Calu3 (cell line): Measurements from ENCODE around the gene SPINT3. TPM values are rescaled to one million over a fixed set of nuclear protein-coding genes. Genes with fewer than 3 reads are reported as not detected.

Experiments
- BruUV-seq: library from RNA; stranded (reverse); fragments of 400-500 nt; replicated peaks from 2 replicates; lab custom pipeline; 2021; lab: Mats Ljungman, UMichigan
- CTCF ChIA-PET: fragments of 300-600 bp; sonication (Branson Sonifier 250); formaldehyde crosslinking; loops from one replicate; lab custom pipeline; 2022; ENCODE audit warnings: antibody characterized with exemption; lab: Charles Lee
- DNase-seq: peaks from one replicate; pipeline ENCODE4 v3.0.0; 2022
- H3K27ac Mint-ChIP-seq: one replicate; pipeline ENCODE4 v1.8.0; 2022; ENCODE audit warnings: mixed read lengths; ENCODE audit not compliant: unreplicated experiment
- H3K27me3 Mint-ChIP-seq: one replicate; pipeline ENCODE4 v1.8.0; 2022; ENCODE audit warnings: mixed read lengths; ENCODE audit not compliant: unreplicated experiment
- H3K36me3 Mint-ChIP-seq: one replicate; pipeline ENCODE4 v1.8.0; 2022; ENCODE audit warnings: mild to moderate bottlenecking, moderate library complexity, mixed read lengths; ENCODE audit not compliant: insufficient read depth, unreplicated experiment
- H3K4me1 Mint-ChIP-seq: one replicate; pipeline ENCODE4 v1.8.0; 2022; ENCODE audit warnings: mild to moderate bottlenecking, low read depth, mixed read lengths; ENCODE audit not compliant: unreplicated experiment
- H3K4me3 Mint-ChIP-seq: one replicate; pipeline ENCODE4 v1.8.0; 2022; ENCODE audit warnings: mild to moderate bottlenecking, low read depth, moderate library complexity, mixed read lengths; ENCODE audit not compliant: unreplicated experiment
- H3K9me3 Mint-ChIP-seq: one replicate; pipeline ENCODE4 v1.8.0; 2022; ENCODE audit warnings: low read depth, mixed read lengths; ENCODE audit not compliant: unreplicated experiment
- CTCF ChIP-seq: fragments of 200-600 bp; IDR thresholded peaks from one replicate; pipeline ENCODE4 v1.8.0; 2022; ENCODE audit warnings: antibody characterized with exemption; ENCODE audit not compliant: unreplicated experiment
- intact Hi-C: fragments of 100-400 bp; cut with micrococcal nuclease; formaldehyde crosslinking; loops from one replicate; pipeline ENCODE4 v1.10.0; 2022; ENCODE audit not compliant: unreplicated experiment
- total RNA-seq: library from RNA; stranded (reverse); gene quantifications from 2 replicates; pipeline ENCODE4 v1.2.3, GENCODE V29; 2022

SPINT3 gene
- total RNA-seq, 1 experiment from 2014 or later: not detected

- H3K27me3 Mint-ChIP-seq: no peaks in the 10 kb centered on the region
- H3K36me3 Mint-ChIP-seq: peaks cover 4% of the 10 kb centered on the region
- H3K27ac Mint-ChIP-seq: no peak overlapping the region
- no peak for TF ChIP-seq CTCF
- no TSS peak for BruUV-seq
- CTCF ChIA-PET: interaction anchor here (0.7 to 1.4 kb wide), 2 partner anchors 9 to 187 kb away, joined by 4 to 5 read pairs; no protein-coding TSS in a partner anchor
- H3K4me3 Mint-ChIP-seq: no peak overlapping the region
- peaks cover 5% of the 10 kb centered on the region for H3K9me3 Mint-ChIP-seq
- intact Hi-C loops: no loop called here
- peaks cover 46% of the 10 kb centered on the region for H3K4me1 Mint-ChIP-seq
- no peak for DNase-seq
Measured at GRCh38 chr20:45509091-45509490, 6.3 kb downstream of the SPINT3 start.

- intact Hi-C loops: no loop called here
- H3K9me3 Mint-ChIP-seq: peaks cover 5% of the 10 kb centered on the region
- H3K4me3 Mint-ChIP-seq: no peak overlapping the region
- H3K27me3 Mint-ChIP-seq: no peaks in the 10 kb centered on the region
- H3K4me1 Mint-ChIP-seq: peaks cover 46% of the 10 kb centered on the region
- H3K27ac Mint-ChIP-seq: peak overlapping the region; percentile 25
- no peak for TF ChIP-seq CTCF
- H3K36me3 Mint-ChIP-seq: peaks cover 4% of the 10 kb centered on the region
- CTCF ChIA-PET: interaction anchor here (0.7 kb wide), 2 partner anchors 10 to 187 kb away, joined by 4 read pairs; no protein-coding TSS in a partner anchor
- BruUV-seq: no TSS peak
- DNase-seq: peak; percentile 65
Measured at GRCh38 chr20:45508068-45508886, 7.1 kb downstream of the SPINT3 start.

GRCh38 chr20:45507011-45507820, 8.2 kb downstream of the SPINT3 start:
- Mint-ChIP-seq H3K4me1 (peaks cover 46% of the 10 kb centered on the region), H3K36me3 (peaks cover 4% of the 10 kb centered on the region), H3K27me3 (no peaks in the 10 kb centered on the region), H3K27ac (peak overlapping the region; percentile 25), H3K4me3 (no peak overlapping the region), H3K9me3 (peaks cover 5% of the 10 kb centered on the region)
- TF ChIP-seq CTCF: no peak
- CTCF ChIA-PET: interaction anchor here (0.7 to 1.5 kb wide), 2 partner anchors 11 kb away, joined by 3 to 4 read pairs; no protein-coding TSS in a partner anchor
- intact Hi-C loops: no loop called here
- BruUV-seq: TSS peak; percentile 72
- DNase-seq: no peak

- CTCF ChIA-PET: interaction anchor here (1.3 to 1.5 kb wide), 2 partner anchors 10 to 12 kb away, joined by 3 to 4 read pairs; no protein-coding TSS in a partner anchor
- H3K27me3 Mint-ChIP-seq: no peaks in the 10 kb centered on the region
- H3K9me3 Mint-ChIP-seq: peaks cover 3% of the 10 kb centered on the region
- H3K4me3 Mint-ChIP-seq: no peak overlapping the region
- intact Hi-C loops: no loop called here
- H3K27ac Mint-ChIP-seq: peak overlapping the region; percentile 37
- H3K36me3 Mint-ChIP-seq: peaks cover 4% of the 10 kb centered on the region
- BruUV-seq: no TSS peak
- DNase-seq: no peak
- H3K4me1 Mint-ChIP-seq: peaks cover 51% of the 10 kb centered on the region
- TF ChIP-seq CTCF: no peak
Measured at GRCh38 chr20:45506398-45506797, 9.0 kb downstream of the SPINT3 start.
